IPS DF 4.7 (cell line): ENCODE results near the gene WWTR1.

Experiments
- DNase-seq: peaks from one replicate; pipeline ENCODE4 v3.0.0-alpha.2; 2013; ENCODE audit warnings: low spot score; ENCODE audit errors: extremely low read depth

WWTR1 gene

DNA sequence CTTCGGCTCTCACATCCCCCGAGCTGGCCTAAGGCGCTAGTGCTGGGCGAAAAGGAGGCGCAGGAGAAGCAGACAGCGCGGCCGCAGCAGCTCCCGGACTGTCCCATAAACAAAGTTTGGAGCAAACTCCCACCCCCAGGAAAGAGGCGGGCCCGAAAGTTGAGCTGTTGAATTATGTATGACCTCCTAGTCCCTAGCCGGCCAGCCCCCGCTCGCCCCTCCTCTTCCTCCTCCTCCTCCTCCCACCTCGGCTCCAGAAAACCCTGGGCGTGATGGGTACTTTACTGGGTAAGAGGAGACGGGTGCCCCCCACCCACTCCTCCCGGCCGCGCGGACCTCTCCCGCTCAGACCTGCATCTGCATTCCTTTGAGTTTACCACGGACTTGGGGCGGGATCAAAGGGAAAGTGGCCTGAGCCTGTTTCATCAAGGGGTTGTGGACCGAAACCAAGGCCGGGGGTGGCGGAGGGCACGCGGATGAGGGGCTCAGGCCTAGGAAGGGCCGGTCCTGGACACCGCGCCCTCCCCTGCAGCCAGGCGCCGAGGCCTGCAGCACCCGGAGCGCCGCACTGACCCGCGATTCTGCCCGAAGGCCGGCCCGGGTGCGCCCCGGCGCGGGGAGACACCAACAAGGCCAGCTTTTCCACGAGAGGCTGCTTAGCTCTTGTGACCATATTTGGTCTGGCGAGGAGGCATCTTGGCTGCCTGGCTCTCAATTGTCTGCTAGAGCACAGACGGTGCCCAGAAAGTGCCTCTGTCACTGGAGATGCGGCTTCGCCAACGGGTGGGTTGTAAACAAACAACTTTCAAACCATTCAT lies at the start of gene WWTR1:
Gene WWTR1, minus strand, starts transcription at position 100 of the 818 bp plus-strand sequence. CDS start 719 bp downstream, outside the sequence.
- peak; percentile 72 for DNase-seq

DNA sequence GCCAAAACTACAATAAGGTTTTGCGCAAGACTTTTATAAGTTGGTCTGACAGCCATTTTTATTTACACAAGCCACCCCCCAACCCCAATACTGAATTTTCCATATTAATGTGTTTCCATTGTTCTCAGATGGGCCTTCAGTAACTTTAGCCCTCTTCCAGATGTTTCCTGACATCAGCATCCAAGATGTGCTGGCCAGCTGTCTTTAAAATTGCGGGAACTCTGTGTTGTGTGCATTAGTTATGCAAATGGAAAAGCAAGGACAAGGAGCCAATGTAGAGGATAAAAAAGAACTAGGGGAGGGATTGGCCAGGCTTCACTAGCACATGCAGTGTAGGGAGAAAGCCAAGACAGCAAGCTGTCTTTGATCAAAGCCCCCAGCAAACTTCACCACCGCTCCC lies 49.1 kb upstream of the WWTR1 start:
- no peak for DNase-seq

- DNase-seq: no peak
Observed at GRCh38 chr3:149705416-149705815, 47.6 kb upstream of the WWTR1 start.

DNA sequence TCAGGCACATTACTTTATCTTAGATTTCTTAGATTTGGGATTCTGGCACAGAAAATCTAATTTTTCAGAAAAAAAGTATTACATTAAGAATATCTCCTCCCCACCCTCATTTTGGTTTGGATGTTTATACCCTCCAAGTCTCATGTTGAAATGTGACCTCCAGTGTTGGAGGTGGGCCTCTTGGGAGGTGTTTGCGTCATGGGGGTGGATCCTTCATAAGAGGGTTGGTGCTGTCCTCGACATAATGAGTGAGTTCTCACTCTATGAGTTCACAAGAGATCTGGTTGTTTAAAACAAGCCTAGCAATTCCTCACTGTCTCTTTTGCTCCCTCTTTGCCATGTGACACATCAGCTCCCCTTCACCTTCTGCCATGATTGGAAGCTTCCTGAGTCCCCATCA lies 45.6 kb upstream of the WWTR1 start:
- no peak for DNase-seq

GRCh38 chr3:149702691-149703441 lies 45.0 kb upstream of the WWTR1 start:
- DNase-seq: no peak

DNA sequence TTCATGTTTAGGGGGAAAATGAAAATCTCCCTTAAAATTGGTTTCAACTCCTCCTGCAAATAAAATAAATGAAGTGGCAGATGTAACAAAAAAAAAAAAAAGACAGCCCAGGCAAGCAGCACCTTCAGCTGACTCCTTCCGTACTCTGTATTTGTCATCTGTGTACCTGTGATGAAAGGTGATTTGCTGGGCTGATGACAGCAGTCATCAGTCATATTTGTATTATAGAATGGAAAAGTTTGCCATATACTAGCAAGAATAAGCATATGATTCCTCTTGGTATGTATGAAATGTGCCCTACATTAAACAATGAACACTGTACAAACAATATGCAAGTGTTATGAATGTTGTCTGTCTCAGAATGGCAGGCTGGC lies 44.1 kb upstream of the WWTR1 start:
- no peak for DNase-seq

GRCh38 chr3:149701206-149701976 lies 43.6 kb upstream of the WWTR1 start:
- no peak for DNase-seq

DNA sequence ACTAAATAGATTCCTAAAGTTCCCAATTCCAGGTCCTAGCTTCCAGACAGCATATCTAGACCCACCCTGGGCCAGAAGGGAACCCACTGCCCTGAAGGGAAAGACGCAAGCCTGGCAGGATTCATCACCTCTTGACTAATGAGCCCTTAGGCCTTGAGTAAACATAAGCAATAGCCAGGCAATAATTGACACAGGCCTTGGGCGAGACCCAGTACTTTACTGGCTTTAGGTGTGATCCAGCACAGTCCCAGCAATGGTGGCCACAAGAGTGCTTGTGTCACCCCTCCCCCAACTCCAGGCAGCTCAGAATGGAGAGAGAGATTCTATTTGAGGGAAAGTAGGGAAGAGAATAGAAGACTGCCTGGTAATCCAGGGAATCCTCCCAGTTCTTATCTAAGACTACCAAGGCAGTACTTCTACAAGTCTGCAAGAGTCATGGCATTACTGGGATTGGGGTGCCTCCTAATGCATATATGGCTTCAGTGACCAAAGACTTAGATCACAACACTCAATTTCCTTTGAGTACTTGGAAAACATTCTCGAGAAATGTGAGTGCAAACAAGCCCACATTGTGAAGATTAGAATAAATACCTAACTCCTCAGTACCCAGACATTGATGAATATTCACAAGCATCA lies 30.4 kb upstream of the WWTR1 start:
- DNase-seq: no peak

- no peak for DNase-seq
Observed at GRCh38 chr3:149686996-149687395, 29.2 kb upstream of the WWTR1 start.

- DNase-seq: no peak
Observed at GRCh38 chr3:149678351-149678950, 20.6 kb upstream of the WWTR1 start.

- DNase-seq: no peak
Observed at GRCh38 chr3:149673393-149673792, 15.6 kb upstream of the WWTR1 start.

DNA sequence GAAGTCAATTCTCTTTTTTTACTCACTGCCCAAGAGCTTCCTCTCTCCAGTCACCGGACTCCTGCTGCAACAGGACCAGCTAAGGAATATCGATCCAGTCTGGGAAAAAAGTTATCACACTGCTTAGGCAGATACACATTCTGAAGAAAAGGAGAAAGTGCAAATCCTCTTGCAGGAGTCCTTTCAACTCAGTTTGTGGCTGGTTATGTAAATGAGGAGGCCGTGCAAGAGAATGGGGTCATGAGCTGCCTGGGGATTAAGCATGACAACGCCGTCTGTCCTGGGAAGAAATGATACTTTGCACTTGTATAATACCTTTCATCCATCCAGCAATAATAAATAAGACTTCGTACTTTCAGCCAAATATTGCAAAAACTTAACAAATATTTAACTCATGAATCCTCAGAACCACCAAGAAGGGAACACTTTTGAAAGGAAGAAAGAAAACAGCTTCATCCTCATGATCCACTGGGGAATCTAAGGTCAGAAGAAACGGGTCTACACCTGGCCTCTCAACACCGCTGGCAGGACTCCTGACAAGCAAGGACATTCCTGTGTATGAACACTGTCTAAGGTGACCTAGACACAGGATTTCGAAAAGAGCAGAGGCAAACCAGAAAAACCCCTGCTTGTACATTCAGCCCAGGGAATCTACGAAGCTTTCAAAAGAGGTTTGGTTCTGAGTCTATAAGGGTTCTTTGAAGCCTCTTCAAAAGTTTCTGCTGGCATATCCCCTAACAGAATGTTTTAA lies 13.1 kb upstream of the WWTR1 start:
- DNase-seq: no peak

GRCh38 chr3:149667576-149667975 lies 9.8 kb upstream of the WWTR1 start:
- DNase-seq: no peak

GRCh38 chr3:149663966-149664365 lies 6.1 kb upstream of the WWTR1 start:
- DNase-seq: no peak

- no peak for DNase-seq
Observed at GRCh38 chr3:149662240-149662887, 4.5 kb upstream of the WWTR1 start.

- no peak for DNase-seq
Observed at GRCh38 chr3:149660462-149660861, 2.6 kb upstream of the WWTR1 start.

DNA sequence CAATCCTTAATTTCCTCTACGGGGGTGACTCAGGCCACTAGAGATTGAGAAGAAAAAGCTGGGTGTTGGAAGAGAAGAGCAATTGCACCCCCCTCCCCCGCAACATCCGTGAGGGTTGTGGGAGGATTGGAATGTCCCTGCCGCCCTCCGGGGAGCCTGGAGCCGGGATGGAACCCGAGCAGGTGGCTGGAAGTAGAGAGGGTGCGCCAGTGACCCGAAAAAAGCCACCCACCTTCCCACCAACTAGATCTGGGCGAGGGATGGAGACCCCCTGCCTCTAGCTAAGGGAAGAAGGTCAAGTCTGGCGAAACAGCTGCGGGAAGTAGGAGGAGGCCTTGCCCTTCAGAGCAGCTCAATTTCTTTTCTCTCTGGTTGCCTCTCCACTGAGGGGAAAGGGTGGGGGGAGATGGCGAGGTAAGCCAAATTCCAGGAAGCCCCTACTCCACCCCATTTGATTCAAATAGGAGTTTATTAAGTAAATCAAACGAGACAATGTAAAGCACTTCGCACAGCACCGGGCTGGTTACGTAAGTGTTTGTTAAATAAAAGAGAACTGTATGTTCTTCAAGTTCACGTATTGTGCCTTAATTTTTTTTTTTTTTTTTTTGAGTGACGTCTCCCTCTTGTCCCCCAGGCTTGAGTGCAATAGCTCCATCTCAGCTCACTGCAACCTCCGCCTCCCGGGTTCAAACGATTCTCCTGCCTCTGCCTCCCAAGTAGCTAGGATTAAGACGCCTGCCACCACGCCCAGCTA lies 1.1 kb upstream of the WWTR1 start:
- DNase-seq: no peak

DNA sequence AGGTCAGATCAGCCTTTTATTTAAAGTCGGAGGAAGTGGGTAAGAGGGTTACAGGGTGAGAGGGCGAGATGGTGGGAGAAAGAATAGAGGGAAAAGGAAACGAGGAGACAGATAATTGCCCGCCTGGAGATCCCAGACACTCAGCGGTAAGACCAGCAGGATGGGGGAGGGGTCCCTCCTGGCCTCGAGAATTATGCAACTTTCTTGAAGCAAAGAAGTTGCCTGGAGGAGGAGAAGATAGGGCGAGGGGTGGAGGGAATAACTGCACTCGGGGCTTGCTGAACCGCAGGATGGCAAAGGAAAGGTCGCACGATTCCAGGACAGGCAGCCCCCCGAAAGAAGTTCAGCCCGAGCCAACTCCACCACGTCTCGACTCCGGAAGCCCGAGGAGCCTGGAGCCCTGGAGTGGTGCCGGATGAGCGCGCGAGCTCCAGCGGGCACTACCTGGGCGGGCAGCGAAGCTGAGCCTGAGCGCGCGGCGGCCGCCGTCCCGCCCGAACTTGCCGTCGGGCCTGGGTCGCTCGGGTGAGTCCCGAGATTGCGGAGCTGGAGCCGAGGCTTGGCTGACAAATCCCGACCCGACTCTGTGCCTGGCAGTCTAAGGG lies 402 bp downstream of the WWTR1 start:
- no peak for DNase-seq
